HG03045 (cell line): ENCODE results near the gene ANKRD33B.
"Not testable (repeated sequence)": the region's sequence is repeated elsewhere in the genome, so short reads cannot be mapped to it uniquely, and the experiment has no call there.

Experiments used
- ATAC-seq: cut with Tn5 transposase; IDR thresholded peaks from one replicate; pipeline ENCODE4 v1.9.1; 2021; ENCODE audit warnings: mild to moderate bottlenecking, moderate library complexity; ENCODE audit not compliant: unreplicated experiment

The ANKRD33B gene

GRCh38 chr5:10591159-10591558 lies 27.3 kb downstream of the ANKRD33B start:
- no peak for ATAC-seq

GRCh38 chr5:10591966-10592365 lies 28.1 kb downstream of the ANKRD33B start:
- no peak for ATAC-seq

DNA sequence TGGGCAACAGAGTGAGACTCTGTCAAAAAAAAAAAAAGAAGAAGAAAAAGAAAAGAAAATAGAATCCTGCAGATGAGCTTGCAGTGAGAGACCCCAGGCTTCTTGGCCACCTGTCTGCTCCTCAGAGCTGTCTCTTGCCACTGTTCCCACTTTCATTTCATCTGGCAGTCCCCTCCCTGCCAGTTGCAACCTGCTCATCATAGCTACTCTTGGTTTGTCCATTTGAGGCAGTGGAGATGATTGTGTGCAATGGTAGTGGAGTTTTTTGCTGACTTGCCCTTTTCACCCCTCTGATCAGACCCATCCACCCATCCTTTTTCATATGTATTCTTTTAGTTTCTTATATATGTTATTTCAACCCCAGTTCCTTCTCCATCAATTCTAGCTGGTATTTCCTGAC lies 28.7 kb downstream of the ANKRD33B start:
- no peak for ATAC-seq

GRCh38 chr5:10593531-10594181 lies 29.8 kb downstream of the ANKRD33B start:
- ATAC-seq: no peak

GRCh38 chr5:10594591-10595210 lies 30.8 kb downstream of the ANKRD33B start:
- ATAC-seq: no peak

- ATAC-seq: no peak
Measured at GRCh38 chr5:10595293-10595671, 31.4 kb downstream of the ANKRD33B start.

DNA sequence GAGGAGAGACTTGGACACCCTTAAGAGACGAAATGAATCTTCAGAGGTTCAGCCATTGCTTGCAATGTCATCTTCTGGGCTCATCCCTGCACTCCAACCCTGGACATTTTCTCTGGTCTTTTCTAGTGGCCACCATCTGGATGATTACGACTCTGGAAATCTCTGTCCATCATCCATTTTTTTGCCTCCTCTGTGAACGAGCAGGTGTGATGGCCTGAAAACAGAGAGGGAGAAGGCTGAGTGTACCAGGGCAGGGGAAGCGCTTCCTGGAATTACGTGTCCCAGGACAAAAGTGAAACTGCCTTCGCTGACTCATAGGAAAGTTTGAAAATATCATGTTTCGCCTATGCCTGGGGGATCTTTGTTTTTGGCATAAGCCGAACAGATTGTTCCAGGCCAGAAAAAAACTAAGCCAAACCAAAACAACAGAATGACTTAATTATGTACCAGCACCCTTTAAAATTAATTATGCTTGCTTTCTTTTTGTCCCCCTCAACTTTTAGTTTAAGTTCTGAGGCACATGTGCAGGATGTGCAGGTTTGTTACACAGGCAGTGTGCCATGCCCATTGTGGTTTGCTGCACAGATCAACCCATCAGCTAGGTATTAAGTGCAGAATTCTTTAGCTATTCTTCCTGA lies 31.9 kb downstream of the ANKRD33B start:
- peak; percentile 51 for ATAC-seq

DNA sequence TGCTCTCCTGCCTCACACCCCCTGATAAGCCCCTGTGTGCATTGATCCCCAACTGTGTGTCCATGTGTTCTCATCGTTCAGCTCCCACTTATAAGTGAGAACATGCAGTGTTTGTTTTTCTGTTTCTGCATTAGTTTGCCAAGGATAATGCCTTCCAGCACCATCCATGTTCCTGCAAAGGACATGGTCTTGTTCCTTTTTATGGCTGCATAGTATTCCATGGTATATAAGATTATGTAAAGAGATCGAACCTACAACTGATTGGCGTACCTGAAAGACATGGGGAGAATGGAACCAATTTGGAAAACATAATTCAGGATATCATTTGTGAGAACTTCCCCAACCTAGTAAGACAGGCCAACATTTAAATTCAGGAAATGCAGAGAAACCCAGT lies 32.4 kb downstream of the ANKRD33B start:
- ATAC-seq: no peak

- ATAC-seq: no peak
Measured at GRCh38 chr5:10596886-10597451, 33.1 kb downstream of the ANKRD33B start.

GRCh38 chr5:10599113-10599512 lies 35.2 kb downstream of the ANKRD33B start:
- no peak for ATAC-seq

GRCh38 chr5:10599862-10600284 lies 36.0 kb downstream of the ANKRD33B start:
- no peak for ATAC-seq

DNA sequence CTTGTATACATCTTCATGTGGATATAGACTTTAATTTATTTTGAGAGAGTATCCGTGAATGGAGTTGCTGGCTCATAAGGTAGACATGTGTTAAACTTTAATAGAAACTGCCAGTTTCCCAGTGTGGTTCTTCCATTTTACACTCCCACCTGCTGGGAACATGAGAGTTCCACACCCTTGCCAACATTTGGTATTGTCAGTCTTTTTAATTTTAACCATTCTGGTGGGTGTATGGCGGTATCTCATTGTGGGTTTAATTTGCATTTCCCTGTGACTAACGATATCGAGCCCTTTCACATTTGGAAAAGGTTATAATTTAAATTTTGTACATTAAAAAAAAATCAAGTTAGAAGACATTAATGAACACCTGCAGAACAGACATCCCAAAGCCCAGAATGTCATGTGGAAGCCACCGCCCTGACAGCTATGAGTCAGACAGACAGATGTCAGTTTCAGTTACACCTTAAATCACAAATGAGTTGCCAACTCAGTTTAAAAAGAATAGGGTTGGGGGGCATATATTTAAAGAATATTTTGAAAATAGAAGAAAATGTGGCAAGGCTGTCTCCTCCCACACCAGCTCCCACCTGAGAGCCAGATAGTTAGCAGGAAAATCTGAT lies 36.9 kb downstream of the ANKRD33B start:
- ATAC-seq: peak; percentile 83

GRCh38 chr5:10601246-10602030 lies 37.6 kb downstream of the ANKRD33B start:
- ATAC-seq: peak; percentile 58

- no peak for ATAC-seq
Measured at GRCh38 chr5:10602031-10602806, 38.3 kb downstream of the ANKRD33B start.

DNA sequence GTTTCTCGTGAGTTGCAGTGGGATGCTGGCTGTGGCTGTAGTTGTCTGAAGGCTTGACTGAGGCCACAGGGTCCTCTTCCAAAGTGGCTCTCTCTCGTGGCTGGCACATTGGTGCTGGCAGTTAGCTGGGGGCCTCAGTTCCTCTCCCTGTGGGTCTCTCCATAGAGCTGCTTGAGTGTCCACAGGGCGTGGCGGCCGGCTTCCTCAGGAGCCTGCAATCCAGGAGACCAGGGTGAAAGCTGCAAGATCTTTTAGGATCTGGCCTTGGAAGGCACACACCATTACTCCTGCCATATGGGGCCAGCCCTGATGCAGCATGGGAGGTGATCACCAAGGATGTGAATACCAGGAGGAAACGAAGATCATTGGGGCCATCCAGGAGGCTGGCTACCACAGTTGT lies 41.1 kb downstream of the ANKRD33B start:
- no peak for ATAC-seq

- ATAC-seq: peak; percentile 4
Measured at GRCh38 chr5:10606632-10607022, 42.8 kb downstream of the ANKRD33B start.

DNA sequence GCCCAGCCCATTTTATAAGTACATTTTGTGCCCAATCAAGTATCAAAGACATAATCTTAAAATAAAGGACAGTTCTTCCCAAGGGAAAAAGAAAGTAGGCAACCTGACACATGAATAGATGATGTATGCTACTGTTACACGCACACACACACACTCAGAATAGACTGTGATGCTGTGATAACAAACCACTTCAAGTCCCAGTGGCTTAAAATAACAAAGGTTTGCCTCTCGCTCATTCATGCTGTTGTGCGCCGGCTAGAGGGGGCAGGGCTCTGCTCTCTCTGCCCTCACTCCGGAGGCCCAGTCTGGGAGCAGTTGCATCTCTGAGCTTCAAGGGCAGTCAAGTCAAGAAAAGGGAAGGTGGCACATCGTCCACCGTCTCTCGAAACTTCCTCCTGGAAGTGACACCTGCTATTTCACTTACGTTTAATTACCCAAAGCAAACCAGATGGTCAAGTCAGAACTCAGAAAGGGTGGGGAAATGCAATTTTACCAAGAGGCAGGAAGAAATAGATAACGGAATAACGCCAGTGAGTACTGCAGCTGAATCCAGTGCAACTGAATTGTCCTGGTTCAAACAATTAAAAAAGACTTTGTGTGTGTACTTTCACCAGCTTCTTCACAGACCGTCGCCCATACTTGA lies 43.3 kb downstream of the ANKRD33B start:
- ATAC-seq: peak; percentile 78

- ATAC-seq: peak; percentile 58
Measured at GRCh38 chr5:10607666-10608073, 43.8 kb downstream of the ANKRD33B start.

DNA sequence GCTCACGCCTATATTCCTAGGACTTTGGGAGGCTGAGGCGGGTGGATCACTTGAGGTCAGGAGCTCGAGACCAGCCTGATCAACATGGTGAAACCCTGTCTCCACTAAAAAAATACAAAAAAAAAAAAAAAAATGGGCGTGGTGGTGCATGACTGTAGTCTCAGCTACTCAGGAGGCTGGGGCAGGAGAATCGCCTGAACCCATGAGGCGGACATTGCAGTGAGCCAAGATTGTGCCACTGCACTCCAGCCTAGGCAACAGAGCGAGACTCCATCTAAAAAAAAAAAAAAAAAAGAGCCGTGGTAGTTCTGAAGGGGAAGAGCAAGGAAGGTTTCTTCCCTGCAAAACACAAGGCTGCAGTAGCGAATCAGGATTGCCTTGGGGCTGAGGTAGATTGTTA lies 44.2 kb downstream of the ANKRD33B start:
- ATAC-seq: not testable (repeated sequence)
